ENCODE measurements around the gene PDLIM3. TPM values are rescaled to one million over a fixed set of nuclear protein-coding genes. Genes with fewer than 3 reads are reported as not detected.

The PDLIM3 gene
- total and polyA plus RNA-seq, 4 donors = 299 to 805 (median 446) TPM

DNA sequence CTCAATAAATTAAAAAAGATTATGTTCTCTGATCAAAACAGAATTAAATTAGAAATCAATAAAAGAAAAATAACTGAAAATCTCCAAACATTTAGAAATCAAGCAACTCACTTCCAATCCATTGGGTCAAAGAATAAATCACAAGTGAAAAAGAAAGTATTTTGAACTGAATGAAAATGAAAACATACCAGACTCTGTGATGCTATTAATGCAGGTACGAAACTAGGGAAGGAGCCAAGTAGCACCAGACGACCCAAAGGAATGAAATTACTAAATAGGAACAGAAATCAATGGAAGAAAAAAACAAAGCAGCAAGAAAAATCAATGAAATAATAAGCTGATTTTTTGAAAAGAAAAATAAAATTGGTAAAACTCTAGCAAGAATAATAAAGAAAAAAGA is 79.2 kb downstream of the PDLIM3 start:
- ATAC-seq (ENCODE audit: low FRiP score) = no peak
- WGBS, 2 donors = 44 to 45% methylated on average over 2 of the region's 2 CpGs
- Histone ChIP-seq H3K4me1 (ENCODE audit: control insufficient read depth in 1 of 2, insufficient read depth in 2 of 2, low read length in 2 of 2) (no peaks in the 10 kb centered on the region), H3K9me3 (ENCODE audit: control insufficient read depth, low read length) (no peaks in the 10 kb centered on the region), H3K36me3 (ENCODE audit: control insufficient read depth in 1 of 2, insufficient read depth in 2 of 2, low read length in 1 of 2) (no peaks in the 10 kb centered on the region), H3K4me3 (ENCODE audit: low read length in 2 of 2) (no peak overlapping the region), H3K27me3 (ENCODE audit: control insufficient read depth in 1 of 2, insufficient read depth in 2 of 2, low read length in 1 of 2) (no peaks in the 10 kb centered on the region), H3K27ac (ENCODE audit: low read depth in 1 of 2, low read length in 2 of 2) (no peak overlapping the region)
- no peak for DNase-seq
- intact Hi-C loops (cut with DNase I) = no loop called here

Other genes starting within 250 kb of the PDLIM3 start
- gene LRP2BP, start 139.6 kb downstream of the PDLIM3 start, total RNA-seq = 1 to 10 TPM; 1.8 to 2.8 TPM
- 1 to 10 TPM; 1.1 to 3.4 TPM for gene LRP2BP, start 139.6 kb downstream of the PDLIM3 start, polyA plus RNA-seq
- 10 to 100 TPM; 22.2 to 38.6 TPM for gene ANKRD37, start 138.7 kb downstream of the PDLIM3 start, total RNA-seq
- 10 to 100 TPM; 18.9 to 40.5 TPM for gene ANKRD37, start 138.7 kb downstream of the PDLIM3 start, polyA plus RNA-seq
- 10 to 100 TPM; 29.5 to 36.1 TPM for gene UFSP2, start 109.5 kb downstream of the PDLIM3 start, total RNA-seq
- gene UFSP2, start 109.5 kb downstream of the PDLIM3 start, polyA plus RNA-seq = 10 to 100 TPM; 41.3 to 46.5 TPM
- gene CCDC110, start 63.8 kb downstream of the PDLIM3 start, total RNA-seq = 1 to 10 TPM; 3.0 to 3.8 TPM
- gene CCDC110, start 63.8 kb downstream of the PDLIM3 start, polyA plus RNA-seq = 1 to 10 TPM; 1.5 to 5.3 TPM